SK-N-SH (cell line): ENCODE data around the gene HECTD2. TPM values are rescaled to one million over a fixed set of nuclear protein-coding genes. Genes with fewer than 3 reads are reported as not detected.

Experiments used
- CTCF ChIA-PET: fragments of 300-600, 350-600 bp; formaldehyde crosslinking; extraction: SDS; loops from one replicate; lab custom pipeline; 2021; lab: Yijun Ruan, JAX
- POLR2A ChIA-PET: fragments of 350-600 bp; sonication (Branson Sonifier 250); formaldehyde crosslinking; extraction: SDS; loops from one replicate; lab custom pipeline; 2020; ENCODE audit warnings: antibody characterized with exemption, inconsistent platforms; lab: Yijun Ruan, JAX
- DNase-seq: peaks from one replicate; pipeline ENCODE4 v3.0.0; 2012
- H2AFZ ChIP-seq: fragments of 200-600 bp; sonication (generic); 2 replicates; pipeline ENCODE4 v1.8.1; 2016; ENCODE audit warnings: antibody characterized with exemption, mild to moderate bottlenecking, low read depth
- H3F3A ChIP-seq: fragments of 200-600 bp; sonication (generic); replicated peaks from 2 replicates; pipeline ENCODE3; 2016; ENCODE audit warnings: antibody characterized with exemption, mild to moderate bottlenecking; ENCODE audit not compliant: insufficient read depth
- H3K27ac ChIP-seq, 2 experiments: fragments of 200-500 bp in 1 of 2; fragments of 200-600 bp in 1 of 2; sonication (Bioruptor generic) in 1 of 2; sonication (generic), shearing (Covaris generic) in 1 of 2; 2 replicates each; pipeline versions ENCODE4 v1.5.1 to v1.6.1; 2014 to 2016; ENCODE audit warnings: low read depth in 2 of 2, inconsistent platforms in 1 of 2, low read length in 1 of 2, mild to moderate bottlenecking in 1 of 2, mixed read lengths in 1 of 2
- H3K27me3 ChIP-seq: fragments of 200-600 bp; sonication (generic), shearing (Covaris generic); 2 replicates; pipeline ENCODE4 v1.6.1; 2016; ENCODE audit warnings: mixed run types; ENCODE audit not compliant: insufficient read depth
- H3K36me3 ChIP-seq, 2 experiments: fragments of 200-500 bp in 1 of 2; fragments of 200-600 bp in 1 of 2; sonication (Bioruptor generic) in 1 of 2; sonication (generic) in 1 of 2; replicated peaks in 1 of 2; 2 replicates each; pipeline versions ENCODE3 to v1.5.1; 2014 to 2016; ENCODE audit warnings: low read length in 1 of 2, mild to moderate bottlenecking in 1 of 2; ENCODE audit not compliant: insufficient read depth in 2 of 2, control insufficient read depth in 1 of 2
- H3K4me1 ChIP-seq, 2 experiments: fragments of 200-500 bp in 1 of 2; fragments of 200-600 bp in 1 of 2; sonication (Bioruptor generic) in 1 of 2; sonication (generic), shearing (Covaris generic) in 1 of 2; 2 replicates each; pipeline versions ENCODE4 v1.5.1 to v1.6.1; 2014 to 2016; ENCODE audit warnings: low read depth in 1 of 2, low read length in 1 of 2, mixed run types in 1 of 2; ENCODE audit not compliant: insufficient read depth in 2 of 2, control insufficient read depth in 1 of 2
- H3K4me2 ChIP-seq: fragments of 200-600 bp; sonication (generic), shearing (Covaris generic); 2 replicates; pipeline ENCODE4 v1.6.1; 2017; ENCODE audit warnings: mixed run types
- H3K4me3 ChIP-seq, 2 experiments: fragments of 200-500 bp in 1 of 2; fragments of 200-600 bp in 1 of 2; sonication (Bioruptor generic) in 1 of 2; sonication (generic), shearing (Covaris generic) in 1 of 2; 2 replicates each; pipeline versions ENCODE4 v1.5.1 to v1.8.1; 2014 to 2016; ENCODE audit warnings: low read depth in 2 of 2, inconsistent platforms in 1 of 2, low read length in 1 of 2, mild to moderate bottlenecking in 1 of 2, mixed read lengths in 1 of 2, moderate library complexity in 1 of 2
- H3K79me2 ChIP-seq: fragments of 200-600 bp; sonication (generic); 2 replicates; pipeline ENCODE4 v1.8.1; 2017; ENCODE audit warnings: mild to moderate bottlenecking; ENCODE audit not compliant: insufficient read depth
- H3K9ac ChIP-seq: fragments of 200-600 bp; sonication (generic); 2 replicates; pipeline ENCODE4 v1.6.1; 2017; ENCODE audit warnings: mixed run types
- H3K9me2 ChIP-seq: fragments of 200-600 bp; sonication (generic); 2 replicates; pipeline ENCODE4 v1.6.1; 2017; ENCODE audit warnings: mixed run types
- H3K9me3 ChIP-seq: fragments of 200-600 bp; sonication (generic); 2 replicates; pipeline ENCODE4 v1.6.1; 2017; ENCODE audit warnings: mixed run types, mild to moderate bottlenecking, moderate library complexity
- H4K20me1 ChIP-seq: fragments of 200-600 bp; sonication (generic); 2 replicates; pipeline ENCODE4 v1.6.1; 2017; ENCODE audit warnings: mild to moderate bottlenecking, mixed run types; ENCODE audit not compliant: insufficient read depth
- EP300 ChIP-seq, 2 experiments: IDR thresholded peaks; 2 replicates each; pipeline versions ENCODE4 v1.4.0 to v1.6.1; 2012; ENCODE audit warnings: borderline replicate concordance in 1 of 2, low read depth in 1 of 2, low read length in 1 of 2
- FOXJ3 ChIP-seq: sonication (generic); formaldehyde crosslinking; IDR thresholded peaks from 2 replicates; pipeline ENCODE4 v1.5.1; 2020; ENCODE audit warnings: mild to moderate bottlenecking, missing genetic modification reagents
- FOXM1 ChIP-seq: IDR thresholded peaks from 2 replicates; pipeline ENCODE4 v1.4.0; 2012; ENCODE audit warnings: low read depth, mild to moderate bottlenecking
- GABPA ChIP-seq: IDR thresholded peaks from 2 replicates; pipeline ENCODE4 v1.4.0; 2012; ENCODE audit warnings: low read depth, mild to moderate bottlenecking
- NRF1 ChIP-seq: IDR thresholded peaks from 2 replicates; pipeline ENCODE4 v1.6.1; 2012; ENCODE audit warnings: low read depth, mild to moderate bottlenecking, low read length
- TEAD4 ChIP-seq: IDR thresholded peaks from 2 replicates; pipeline ENCODE4 v1.4.0; 2012; ENCODE audit warnings: mild to moderate bottlenecking, borderline replicate concordance; ENCODE audit not compliant: insufficient read depth
- YY1 ChIP-seq: IDR thresholded peaks from 2 replicates; pipeline ENCODE4 v1.4.0; 2012; ENCODE audit warnings: low read depth, mild to moderate bottlenecking
- WGBS: methylation state at CpG from one replicate; pipeline ENCODE4 v1.1.6; 2017; ENCODE audit warnings: low lambda C conversion rate; 5-methylcytosine and 5-hydroxymethylcytosine counted together
- polyA plus RNA-seq, 3 experiments: library from polyadenylated mRNA; depleted of rRNA; stranded (reverse); fragments of >200 nt; gene quantifications; 2 replicates each; pipeline ENCODE4 v1.2.3, GENCODE V29; 2012
- TF ChIP-seq, protein P1 (sequence below): fragments of 200-600 bp; sonication (generic); IDR thresholded peaks from 2 replicates; pipeline ENCODE4 v1.6.1; 2017; ENCODE audit warnings: antibody characterized with exemption, mild to moderate bottlenecking, moderate library complexity
- TF ChIP-seq, protein P2 (sequence below): IDR thresholded peaks from 2 replicates; pipeline ENCODE4 v1.4.0; 2012; ENCODE audit warnings: low read depth, borderline replicate concordance
- TF ChIP-seq, protein P3 (sequence below): IDR thresholded peaks from 2 replicates; pipeline ENCODE4 v1.6.1; 2012; ENCODE audit warnings: mild to moderate bottlenecking, low read depth, low read length, moderate library complexity

The HECTD2 gene
- polyA plus RNA-seq, 1 of the 3 experiments (the other 2 are of a cell fraction): 4.1 TPM

DNA sequence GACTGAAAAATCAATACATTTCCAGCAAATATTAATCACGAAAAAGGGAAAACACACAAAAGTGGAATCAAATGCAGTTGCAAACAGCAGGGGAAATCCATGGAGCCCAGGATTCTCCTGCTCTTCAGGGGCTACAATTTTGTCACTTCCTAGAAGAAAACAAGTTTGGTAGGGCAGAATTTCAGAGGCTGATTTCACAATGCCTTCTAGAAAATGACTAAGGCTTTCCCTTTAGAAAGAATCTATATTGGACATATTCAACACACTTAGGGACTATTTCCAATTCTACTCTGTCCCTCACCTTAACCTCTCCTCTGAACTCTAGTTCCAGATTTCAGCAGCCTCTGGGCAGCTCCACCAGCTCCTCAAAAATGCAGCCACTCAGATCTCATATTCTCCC, 111.3 kb downstream of the HECTD2 start:
- peaks cover 1% of the 10 kb centered on the region for H3F3A ChIP-seq
- H3K9ac ChIP-seq: no peak overlapping the region
- H3K79me2 ChIP-seq: no peaks in the 10 kb centered on the region
- H2AFZ ChIP-seq: no peak overlapping the region
- H3K9me3 ChIP-seq: 0 out of 2 replicates have a peak, but pooled peaks cover 3% of the 10 kb centered on the region
- H3K4me2 ChIP-seq: no peak overlapping the region
- POLR2A ChIA-PET: no interaction called here
- no peaks in the 10 kb centered on the region for H3K4me1 ChIP-seq
- H3K36me3 ChIP-seq: peaks cover under 1 to 8% of the 10 kb centered on the region in 2 experiments
- no peaks in the 10 kb centered on the region for H3K9me2 ChIP-seq
- TF ChIP-seq FOXM1: no peak
- TF ChIP-seq YY1: no peak
- no peak for TF ChIP-seq FOXJ3 (CRISPR knock-in tag)
- TF ChIP-seq, protein P1, sequence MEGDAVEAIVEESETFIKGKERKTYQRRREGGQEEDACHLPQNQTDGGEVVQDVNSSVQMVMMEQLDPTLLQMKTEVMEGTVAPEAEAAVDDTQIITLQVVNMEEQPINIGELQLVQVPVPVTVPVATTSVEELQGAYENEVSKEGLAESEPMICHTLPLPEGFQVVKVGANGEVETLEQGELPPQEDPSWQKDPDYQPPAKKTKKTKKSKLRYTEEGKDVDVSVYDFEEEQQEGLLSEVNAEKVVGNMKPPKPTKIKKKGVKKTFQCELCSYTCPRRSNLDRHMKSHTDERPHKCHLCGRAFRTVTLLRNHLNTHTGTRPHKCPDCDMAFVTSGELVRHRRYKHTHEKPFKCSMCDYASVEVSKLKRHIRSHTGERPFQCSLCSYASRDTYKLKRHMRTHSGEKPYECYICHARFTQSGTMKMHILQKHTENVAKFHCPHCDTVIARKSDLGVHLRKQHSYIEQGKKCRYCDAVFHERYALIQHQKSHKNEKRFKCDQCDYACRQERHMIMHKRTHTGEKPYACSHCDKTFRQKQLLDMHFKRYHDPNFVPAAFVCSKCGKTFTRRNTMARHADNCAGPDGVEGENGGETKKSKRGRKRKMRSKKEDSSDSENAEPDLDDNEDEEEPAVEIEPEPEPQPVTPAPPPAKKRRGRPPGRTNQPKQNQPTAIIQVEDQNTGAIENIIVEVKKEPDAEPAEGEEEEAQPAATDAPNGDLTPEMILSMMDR: no peak
- no peak for TF ChIP-seq NRF1
- TF ChIP-seq GABPA: no peak
- no peak for TF ChIP-seq TEAD4
- TF ChIP-seq, protein P2, sequence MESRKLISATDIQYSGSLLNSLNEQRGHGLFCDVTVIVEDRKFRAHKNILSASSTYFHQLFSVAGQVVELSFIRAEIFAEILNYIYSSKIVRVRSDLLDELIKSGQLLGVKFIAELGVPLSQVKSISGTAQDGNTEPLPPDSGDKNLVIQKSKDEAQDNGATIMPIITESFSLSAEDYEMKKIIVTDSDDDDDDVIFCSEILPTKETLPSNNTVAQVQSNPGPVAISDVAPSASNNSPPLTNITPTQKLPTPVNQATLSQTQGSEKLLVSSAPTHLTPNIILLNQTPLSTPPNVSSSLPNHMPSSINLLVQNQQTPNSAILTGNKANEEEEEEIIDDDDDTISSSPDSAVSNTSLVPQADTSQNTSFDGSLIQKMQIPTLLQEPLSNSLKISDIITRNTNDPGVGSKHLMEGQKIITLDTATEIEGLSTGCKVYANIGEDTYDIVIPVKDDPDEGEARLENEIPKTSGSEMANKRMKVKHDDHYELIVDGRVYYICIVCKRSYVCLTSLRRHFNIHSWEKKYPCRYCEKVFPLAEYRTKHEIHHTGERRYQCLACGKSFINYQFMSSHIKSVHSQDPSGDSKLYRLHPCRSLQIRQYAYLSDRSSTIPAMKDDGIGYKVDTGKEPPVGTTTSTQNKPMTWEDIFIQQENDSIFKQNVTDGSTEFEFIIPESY: no peak
- no peak for TF ChIP-seq EP300 (IDR thresholded peaks at IDR 0.05; ENCODE audit: borderline replicate concordance in 1 of 2, low read depth in 1 of 2, low read length in 1 of 2)
- TF ChIP-seq, protein P3, sequence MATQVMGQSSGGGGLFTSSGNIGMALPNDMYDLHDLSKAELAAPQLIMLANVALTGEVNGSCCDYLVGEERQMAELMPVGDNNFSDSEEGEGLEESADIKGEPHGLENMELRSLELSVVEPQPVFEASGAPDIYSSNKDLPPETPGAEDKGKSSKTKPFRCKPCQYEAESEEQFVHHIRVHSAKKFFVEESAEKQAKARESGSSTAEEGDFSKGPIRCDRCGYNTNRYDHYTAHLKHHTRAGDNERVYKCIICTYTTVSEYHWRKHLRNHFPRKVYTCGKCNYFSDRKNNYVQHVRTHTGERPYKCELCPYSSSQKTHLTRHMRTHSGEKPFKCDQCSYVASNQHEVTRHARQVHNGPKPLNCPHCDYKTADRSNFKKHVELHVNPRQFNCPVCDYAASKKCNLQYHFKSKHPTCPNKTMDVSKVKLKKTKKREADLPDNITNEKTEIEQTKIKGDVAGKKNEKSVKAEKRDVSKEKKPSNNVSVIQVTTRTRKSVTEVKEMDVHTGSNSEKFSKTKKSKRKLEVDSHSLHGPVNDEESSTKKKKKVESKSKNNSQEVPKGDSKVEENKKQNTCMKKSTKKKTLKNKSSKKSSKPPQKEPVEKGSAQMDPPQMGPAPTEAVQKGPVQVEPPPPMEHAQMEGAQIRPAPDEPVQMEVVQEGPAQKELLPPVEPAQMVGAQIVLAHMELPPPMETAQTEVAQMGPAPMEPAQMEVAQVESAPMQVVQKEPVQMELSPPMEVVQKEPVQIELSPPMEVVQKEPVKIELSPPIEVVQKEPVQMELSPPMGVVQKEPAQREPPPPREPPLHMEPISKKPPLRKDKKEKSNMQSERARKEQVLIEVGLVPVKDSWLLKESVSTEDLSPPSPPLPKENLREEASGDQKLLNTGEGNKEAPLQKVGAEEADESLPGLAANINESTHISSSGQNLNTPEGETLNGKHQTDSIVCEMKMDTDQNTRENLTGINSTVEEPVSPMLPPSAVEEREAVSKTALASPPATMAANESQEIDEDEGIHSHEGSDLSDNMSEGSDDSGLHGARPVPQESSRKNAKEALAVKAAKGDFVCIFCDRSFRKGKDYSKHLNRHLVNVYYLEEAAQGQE: no peak
- no peak for DNase-seq
- H3K27me3 ChIP-seq: no peaks in the 10 kb centered on the region
- H3K4me3 ChIP-seq: no peak overlapping the region
- 91% methylated on average over 1 of the region's 1 CpG for WGBS
- CTCF ChIA-PET: no interaction called here
- H4K20me1 ChIP-seq: no peaks in the 10 kb centered on the region
- no peak overlapping the region for H3K27ac ChIP-seq
